Peyer's patch (tissue), 4 donors: ENCODE data around the gene TSHZ1. TPM values are rescaled to one million over a fixed set of nuclear protein-coding genes. Genes with fewer than 3 reads are reported as not detected.

ENCODE experiments used
- DNase-seq, 3 donors: peaks; one replicate each; pipeline ENCODE4 v3.0.0-alpha.2; 2017 to 2019
- H3K27ac ChIP-seq, 4 donors: fragments of 200-600 bp; sonication (generic); one replicate each; pipeline ENCODE4 v1.5.1; 2016 to 2019
- H3K27me3 ChIP-seq, 2 donors: fragments of 200-600 bp; sonication (generic); one replicate each; pipeline ENCODE4 v1.5.1; 2019
- H3K36me3 ChIP-seq, 3 donors: fragments of 200-600 bp; sonication (generic); one replicate each; pipeline ENCODE4 v1.5.1; 2016 to 2019
- H3K4me1 ChIP-seq, 4 donors: fragments of 200-600 bp; sonication (generic); one replicate each; pipeline ENCODE4 v1.5.1; 2016 to 2019
- H3K4me3 ChIP-seq, 4 donors: fragments of 200-600 bp; sonication (generic); 1 replicate in 3 of 4; 2 replicates in 1 of 4; pipeline ENCODE4 v1.5.1; 2016 to 2019; ENCODE audit warnings: mild to moderate bottlenecking in 1 of 4
- H3K9me3 ChIP-seq, 4 donors: fragments of 200-600 bp; sonication (generic); one replicate each; pipeline ENCODE4 v1.5.1; 2016 to 2019; ENCODE audit warnings: mild to moderate bottlenecking in 1 of 4
- CTCF ChIP-seq, 6 experiments: fragments of 450-650 bp in 4 of 6; fragments of 200-600 bp in 2 of 6; sonication (generic) in 1 of 6; IDR thresholded peaks; one replicate each; pipeline ENCODE4 v1.5.1; 2017 to 2019; ENCODE audit warnings: antibody characterized with exemption in 6 of 6, mild to moderate bottlenecking in 3 of 6, moderate library complexity in 1 of 6
- POLR2A ChIP-seq, 2 donors: fragments of 450-650 bp; IDR thresholded peaks; one replicate each; pipeline ENCODE4 v1.5.1; 2017; ENCODE audit warnings: antibody characterized with exemption in 2 of 2, mild to moderate bottlenecking in 2 of 2, moderate library complexity in 2 of 2
- total RNA-seq, 4 donors: library from RNA; depleted of rRNA; stranded (reverse); fragments of >200 nt; gene quantifications; one replicate each; pipeline ENCODE4 v1.1.0, GENCODE V29; 2016

TSHZ1 gene
- total RNA-seq, 4 donors from 2014 or later: 12.4 to 34.8 (median 28.4) TPM

- H3K9me3 ChIP-seq: no peaks in the 10 kb centered on the region
- DNase-seq: no peak
- H3K4me1 ChIP-seq: no peaks in the 10 kb centered on the region
- TF ChIP-seq POLR2A (IDR thresholded peaks at IDR 0.05): no peak
- no peak for TF ChIP-seq CTCF (IDR thresholded peaks at IDR 0.05)
- H3K27me3 ChIP-seq: no peaks in the 10 kb centered on the region
- no peak overlapping the region for H3K27ac ChIP-seq
- H3K4me3 ChIP-seq: no peak overlapping the region
- H3K36me3 ChIP-seq: no peaks in the 10 kb centered on the region
Observed at GRCh38 chr18:75271952-75272351, 61.4 kb downstream of the TSHZ1 start.

- Histone ChIP-seq H3K27me3 (no peaks in the 10 kb centered on the region), H3K4me1 (no peaks in the 10 kb centered on the region), H3K9me3 (no peaks in the 10 kb centered on the region), H3K4me3 (no peak overlapping the region), H3K27ac (no peak overlapping the region), H3K36me3 (no peaks in the 10 kb centered on the region)
- TF ChIP-seq POLR2A (IDR thresholded peaks at IDR 0.05): no peak
- TF ChIP-seq CTCF (IDR thresholded peaks at IDR 0.05): no peak
- DNase-seq: no peak
Observed at GRCh38 chr18:75273817-75274216, 63.2 kb downstream of the TSHZ1 start.

GRCh38 chr18:75275226-75275625 lies 64.6 kb downstream of the TSHZ1 start:
- no peaks in the 10 kb centered on the region for H3K36me3 ChIP-seq
- no peaks in the 10 kb centered on the region for H3K9me3 ChIP-seq
- H3K27me3 ChIP-seq: no peaks in the 10 kb centered on the region
- DNase-seq: no peak
- no peak for TF ChIP-seq POLR2A (IDR thresholded peaks at IDR 0.05)
- no peak for TF ChIP-seq CTCF (IDR thresholded peaks at IDR 0.05)
- H3K4me1 ChIP-seq: no peaks in the 10 kb centered on the region
- H3K4me3 ChIP-seq: no peak overlapping the region
- H3K27ac ChIP-seq: no peak overlapping the region

- no peaks in the 10 kb centered on the region for H3K27me3 ChIP-seq
- H3K4me1 ChIP-seq: peaks cover 0 to 6% (median 0%) of the 10 kb centered on the region in 4 donors
- TF ChIP-seq POLR2A (IDR thresholded peaks at IDR 0.05) (no peak), CTCF (IDR thresholded peaks at IDR 0.05) (no peak)
- no peaks in the 10 kb centered on the region for H3K9me3 ChIP-seq
- H3K36me3 ChIP-seq: no peaks in the 10 kb centered on the region
- DNase-seq: no peak
- H3K4me3 ChIP-seq: no peak overlapping the region
- no peak overlapping the region for H3K27ac ChIP-seq
Observed at GRCh38 chr18:75276818-75277609, 66.4 kb downstream of the TSHZ1 start.

GRCh38 chr18:75277610-75277928 lies 67.0 kb downstream of the TSHZ1 start:
- H3K9me3 ChIP-seq: no peaks in the 10 kb centered on the region
- no peaks in the 10 kb centered on the region for H3K27me3 ChIP-seq
- H3K27ac ChIP-seq: no peak overlapping the region
- TF ChIP-seq POLR2A (IDR thresholded peaks at IDR 0.05) (no peak), CTCF (IDR thresholded peaks at IDR 0.05) (no peak)
- no peaks in the 10 kb centered on the region for H3K36me3 ChIP-seq
- no peak for DNase-seq
- H3K4me1 ChIP-seq: peaks cover 0 to 6% (median 0%) of the 10 kb centered on the region in 4 donors
- no peak overlapping the region for H3K4me3 ChIP-seq
